ENCODE measurements around the gene OMP. TPM values are rescaled to one million over a fixed set of nuclear protein-coding genes. Genes with fewer than 3 reads are reported as not detected.

Gene OMP
- total RNA-seq, 1 donor from 2014 or later: 0.94 TPM

GRCh38 chr11:77146261-77147035, 43.8 kb downstream of the OMP start:
- Mint-ChIP-seq H3K4me3 (no peak overlapping the region), H3K27ac (no peak overlapping the region), H3K4me1 (ENCODE audit: unreplicated experiment) (peaks cover 26% of the 10 kb centered on the region), H3K36me3 (no peaks in the 10 kb centered on the region), H3K27me3 (peaks cover 13% of the 10 kb centered on the region), H3K9me3 (no peaks in the 10 kb centered on the region)
- DNase-seq (ENCODE audit: extremely low spot score, unreplicated experiment): no peak
- no peak for TF ChIP-seq CTCF (conservative IDR thresholded peaks at IDR 0.05)

- Mint-ChIP-seq H3K9me3 (no peaks in the 10 kb centered on the region), H3K4me3 (peak overlapping the region; percentile 61), H3K27ac (no peak overlapping the region), H3K4me1 (ENCODE audit: unreplicated experiment) (peaks cover 26% of the 10 kb centered on the region), H3K27me3 (peaks cover 13% of the 10 kb centered on the region), H3K36me3 (no peaks in the 10 kb centered on the region)
- DNase-seq (ENCODE audit: extremely low spot score, unreplicated experiment): no peak
- TF ChIP-seq CTCF (conservative IDR thresholded peaks at IDR 0.05): no peak
These were observed 44.3 kb downstream of the OMP start for GRCh38 chr11:77147036-77147315.

GRCh38 chr11:77147668-77148321, 45.2 kb downstream of the OMP start:
- TF ChIP-seq CTCF (conservative IDR thresholded peaks at IDR 0.05): no peak
- Mint-ChIP-seq H3K36me3 (no peaks in the 10 kb centered on the region), H3K9me3 (no peaks in the 10 kb centered on the region), H3K4me3 (peak overlapping the region; percentile 76), H3K4me1 (ENCODE audit: unreplicated experiment) (peaks cover 30% of the 10 kb centered on the region), H3K27me3 (peaks cover 16% of the 10 kb centered on the region), H3K27ac (no peak overlapping the region)
- no peak for DNase-seq (ENCODE audit: extremely low spot score, unreplicated experiment)

GRCh38 chr11:77148963-77149715, 46.5 kb downstream of the OMP start:
- no peak for DNase-seq (ENCODE audit: extremely low spot score, unreplicated experiment)
- H3K27me3 Mint-ChIP-seq: peaks cover 18% of the 10 kb centered on the region
- H3K27ac Mint-ChIP-seq: no peak overlapping the region
- peaks cover 33% of the 10 kb centered on the region for H3K4me1 Mint-ChIP-seq (ENCODE audit: unreplicated experiment)
- H3K36me3 Mint-ChIP-seq: no peaks in the 10 kb centered on the region
- no peak overlapping the region for H3K4me3 Mint-ChIP-seq
- H3K9me3 Mint-ChIP-seq: no peaks in the 10 kb centered on the region
- no peak for TF ChIP-seq CTCF (conservative IDR thresholded peaks at IDR 0.05)

- Mint-ChIP-seq H3K27me3 (peaks cover 18% of the 10 kb centered on the region), H3K4me1 (ENCODE audit: unreplicated experiment) (peaks cover 31% of the 10 kb centered on the region), H3K9me3 (no peaks in the 10 kb centered on the region), H3K4me3 (no peak overlapping the region), H3K36me3 (no peaks in the 10 kb centered on the region), H3K27ac (no peak overlapping the region)
- no peak for TF ChIP-seq CTCF (conservative IDR thresholded peaks at IDR 0.05)
- DNase-seq (ENCODE audit: extremely low spot score, unreplicated experiment): no peak
These were observed 47.2 kb downstream of the OMP start for GRCh38 chr11:77149716-77150392.
